HG02852 (cell line): ENCODE results near the gene BCO1.
A peak's percentile ranks its signal among the peaks of the same experiment; 100 is the strongest.

Experiments
- ATAC-seq: cut with Tn5 transposase; IDR thresholded peaks from one replicate; pipeline ENCODE4 v1.9.1; 2021; ENCODE audit warnings: mild to moderate bottlenecking, moderate library complexity; ENCODE audit not compliant: unreplicated experiment

The BCO1 gene

DNA sequence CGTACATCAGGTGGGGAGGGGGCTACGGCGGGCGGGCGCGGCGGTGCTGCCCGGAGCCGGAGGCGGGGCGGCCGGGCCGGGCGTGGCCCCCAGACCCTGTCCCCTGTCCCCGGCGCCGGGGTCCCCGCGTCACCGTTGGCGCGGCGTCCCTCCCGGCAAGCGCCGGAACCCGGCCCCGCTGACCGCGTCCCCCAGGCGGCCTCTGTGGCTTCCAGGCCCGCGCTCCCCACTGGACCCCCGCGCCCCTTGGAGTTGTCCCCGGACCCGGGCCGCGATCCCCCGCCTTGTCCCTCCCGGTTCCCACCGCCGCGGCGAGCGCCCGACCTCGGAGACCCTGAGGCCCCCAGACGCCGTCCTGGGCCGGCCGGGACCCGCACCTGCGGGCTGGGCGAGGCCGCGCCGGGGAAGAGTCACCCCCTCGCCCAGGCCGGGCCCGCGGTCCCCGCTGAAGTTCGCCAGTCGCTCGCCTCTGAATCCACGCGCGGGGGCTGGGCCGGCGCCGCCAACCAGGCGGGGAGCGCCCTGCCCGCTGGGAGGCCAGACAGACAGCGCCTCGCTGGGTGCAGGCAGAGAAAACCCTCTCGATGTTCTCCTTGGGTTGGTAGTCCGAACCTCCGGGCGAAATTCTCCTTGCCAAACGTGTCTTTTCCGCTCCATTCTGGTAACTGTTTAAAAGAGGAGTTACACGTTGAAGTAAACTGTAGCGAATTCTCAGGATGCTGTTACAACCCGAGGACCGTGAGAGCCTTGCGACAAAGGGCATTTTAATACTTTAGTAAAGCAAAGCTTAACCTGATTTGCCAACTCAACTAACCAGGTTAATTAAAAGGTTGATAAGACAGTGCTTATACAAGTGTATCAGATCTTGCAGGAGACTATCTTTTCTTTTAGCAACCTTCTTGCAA is 77.0 kb downstream of the BCO1 start:
- peak; percentile 33 for ATAC-seq

DNA sequence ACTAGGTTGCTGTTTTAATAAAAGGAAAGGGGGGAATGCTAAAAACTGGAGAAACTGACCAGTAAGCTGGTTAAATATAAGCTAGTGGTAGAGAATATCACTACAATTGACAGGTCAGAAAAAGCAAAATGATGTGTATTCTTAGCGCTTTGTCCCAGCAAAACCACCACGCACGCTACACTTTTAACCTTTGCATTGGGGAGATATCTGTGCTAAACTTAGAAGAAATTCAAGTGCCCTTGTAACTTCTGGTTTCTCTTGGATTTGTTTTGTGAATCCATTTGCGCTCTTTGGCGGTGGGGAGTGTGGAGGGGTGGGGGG is 77.6 kb downstream of the BCO1 start:
- ATAC-seq = no peak

DNA sequence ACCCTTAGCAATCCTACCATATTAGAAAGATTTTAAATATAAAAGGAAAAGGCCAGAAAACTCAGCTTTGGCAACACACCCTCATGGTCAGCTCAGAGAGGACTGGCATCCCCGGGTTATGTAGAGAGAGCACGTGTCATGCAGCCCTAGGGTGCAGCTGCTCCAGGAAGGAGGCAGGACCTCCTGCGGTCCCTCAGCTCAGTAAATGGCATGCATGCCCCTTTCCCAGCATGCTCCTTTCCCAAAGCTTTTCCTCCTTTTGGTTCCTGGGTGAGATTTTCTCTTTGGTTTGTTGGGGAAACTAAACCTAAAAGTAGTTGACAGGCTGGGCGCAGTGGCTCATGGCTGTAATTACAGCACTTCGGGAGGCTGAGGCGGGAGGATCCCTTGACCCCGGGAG is 80.2 kb downstream of the BCO1 start:
- ATAC-seq = no peak

DNA sequence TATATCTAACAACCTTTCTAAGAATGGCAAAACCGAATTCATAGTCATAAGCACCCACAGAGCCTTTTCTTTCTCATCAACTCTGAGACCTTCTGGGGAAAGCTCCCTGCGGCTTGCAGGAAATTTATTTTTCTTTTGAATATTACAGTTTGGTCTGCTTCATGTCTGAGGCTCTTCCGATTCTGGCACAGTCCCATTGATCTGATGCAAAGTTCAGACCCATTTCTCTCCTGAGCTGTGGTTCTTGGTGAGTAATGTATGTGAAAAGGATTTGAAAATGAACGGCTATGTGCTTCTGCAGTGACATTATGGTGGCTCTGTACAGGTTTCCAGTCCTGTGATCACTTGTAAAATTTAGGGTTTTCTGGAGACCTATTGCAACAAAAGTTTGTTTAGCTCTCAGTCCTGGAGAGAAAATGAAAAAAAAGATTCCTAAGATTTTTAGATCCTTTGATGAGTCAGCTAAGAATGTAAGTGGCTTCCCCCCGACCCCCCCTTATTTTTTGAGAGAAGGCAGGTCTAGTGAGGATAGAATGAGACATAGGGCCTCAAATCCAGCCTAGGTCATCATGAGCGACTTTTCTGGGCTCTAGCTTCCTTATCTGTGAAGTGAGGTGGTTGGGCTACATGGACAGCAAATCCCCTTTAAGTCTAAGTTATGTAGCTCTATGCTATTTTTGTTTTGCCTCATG is 80.9 kb downstream of the BCO1 start:
- no peak for ATAC-seq

DNA sequence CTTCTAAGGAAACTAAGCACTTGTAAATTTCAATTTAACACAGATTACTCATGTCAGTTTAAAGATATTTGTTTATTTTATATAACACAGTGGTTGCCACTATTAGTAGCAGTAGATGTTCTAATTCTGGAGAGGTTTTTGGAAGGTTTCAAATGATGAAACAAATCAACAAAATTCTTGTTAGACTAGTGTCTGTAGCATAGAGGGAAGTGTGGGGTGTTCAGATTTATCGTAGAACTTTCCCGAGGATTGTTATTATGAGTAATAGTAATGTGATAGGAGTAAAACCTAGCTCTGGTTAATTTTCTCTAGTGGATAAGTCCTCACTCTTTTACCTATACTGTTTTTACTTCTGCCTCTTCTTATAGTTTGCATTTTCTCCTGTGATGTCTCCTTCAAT is 82.5 kb downstream of the BCO1 start:
- ATAC-seq = no peak

DNA sequence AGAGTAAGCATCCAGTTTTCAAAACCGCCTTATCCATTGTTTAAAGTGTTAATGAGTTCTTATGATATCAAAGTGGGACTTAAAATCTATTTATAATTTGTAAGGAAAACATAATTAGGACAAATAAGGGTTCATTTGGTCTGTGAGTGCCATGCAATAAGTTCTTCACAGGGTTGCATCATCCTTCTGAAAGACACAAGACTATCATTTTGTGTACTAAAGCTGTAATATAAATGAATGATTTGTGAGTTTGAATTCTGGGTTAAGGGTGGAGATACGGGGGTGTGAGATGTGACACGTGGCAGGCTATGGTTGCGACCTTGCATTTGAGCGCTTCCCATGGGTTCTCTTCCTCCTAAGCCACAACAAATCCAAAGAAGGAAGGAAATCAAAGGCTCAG is 83.0 kb downstream of the BCO1 start:
- ATAC-seq = no peak

DNA sequence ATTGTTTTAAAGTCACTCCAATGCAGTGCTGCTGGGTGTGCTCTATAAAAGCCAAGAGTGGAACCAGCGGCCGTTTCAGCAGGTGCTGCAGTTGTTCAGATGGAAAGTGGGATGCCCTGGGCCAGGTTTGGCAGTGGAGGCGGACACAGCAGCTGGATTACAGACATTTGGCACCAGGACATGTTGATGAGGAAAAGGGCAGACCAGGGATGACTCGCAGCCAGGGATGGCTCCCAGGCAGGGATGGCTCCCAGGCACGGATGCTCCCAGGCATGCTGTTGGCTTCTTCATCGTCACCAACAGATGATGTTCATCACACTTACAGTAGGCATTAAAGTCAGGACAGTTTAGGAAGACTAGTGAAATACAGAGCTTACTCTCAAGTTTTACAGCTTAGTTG is 86.3 kb downstream of the BCO1 start:
- no peak for ATAC-seq

DNA sequence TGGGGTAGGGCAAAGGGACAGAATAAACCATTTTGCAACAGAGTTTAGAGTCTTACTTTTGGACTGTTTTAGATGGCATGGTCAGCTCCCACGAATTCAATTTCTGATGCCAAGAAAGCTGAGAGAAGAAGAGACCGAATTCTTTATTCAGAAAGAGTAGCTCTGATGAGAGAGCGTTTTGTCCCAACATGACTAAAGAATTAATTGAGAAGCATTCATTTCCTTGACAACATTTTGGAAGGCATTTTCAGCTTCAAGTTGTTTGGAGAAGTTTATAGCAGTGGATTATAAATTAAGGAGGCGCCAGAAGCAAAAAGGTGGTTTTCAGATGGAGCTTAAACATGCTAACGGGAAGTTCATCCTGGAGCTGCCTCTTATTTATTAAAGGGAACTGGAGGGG is 88.5 kb downstream of the BCO1 start:
- no peak for ATAC-seq

DNA sequence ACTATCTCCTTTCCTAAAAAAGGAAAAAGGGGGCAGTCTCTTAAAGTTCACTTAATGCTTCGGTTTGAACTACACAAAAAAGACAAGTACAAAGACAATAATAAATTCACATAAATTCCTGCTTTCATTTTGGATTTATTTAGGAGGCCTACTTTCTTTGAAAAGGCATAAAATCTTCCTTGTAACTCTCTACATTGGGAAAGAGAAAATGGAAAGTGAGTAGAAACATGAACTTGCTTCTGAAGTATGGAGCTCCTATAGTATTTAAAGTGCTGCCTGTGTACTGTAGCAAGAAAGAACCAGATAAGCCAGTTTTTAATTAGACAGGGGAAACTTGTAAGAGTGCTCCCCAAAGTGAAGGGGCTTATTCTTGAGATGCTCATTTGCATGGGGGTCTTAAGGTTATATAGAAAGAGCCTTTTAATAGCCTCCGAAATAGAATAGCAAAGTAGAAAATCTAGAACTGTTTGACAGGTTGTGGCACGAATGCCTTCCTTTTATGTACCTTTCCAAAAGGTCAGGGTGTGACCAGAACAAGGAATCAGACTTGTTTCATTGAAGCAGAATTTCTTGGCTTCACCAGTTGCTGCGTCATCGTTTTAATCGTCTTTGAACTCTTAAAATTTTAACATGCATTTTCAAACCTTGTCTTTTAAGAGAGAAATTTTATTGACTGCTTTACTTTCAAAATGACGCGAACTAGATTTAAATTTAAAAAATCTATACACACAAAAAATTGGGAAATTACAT is 89.1 kb downstream of the BCO1 start:
- ATAC-seq = no peak

DNA sequence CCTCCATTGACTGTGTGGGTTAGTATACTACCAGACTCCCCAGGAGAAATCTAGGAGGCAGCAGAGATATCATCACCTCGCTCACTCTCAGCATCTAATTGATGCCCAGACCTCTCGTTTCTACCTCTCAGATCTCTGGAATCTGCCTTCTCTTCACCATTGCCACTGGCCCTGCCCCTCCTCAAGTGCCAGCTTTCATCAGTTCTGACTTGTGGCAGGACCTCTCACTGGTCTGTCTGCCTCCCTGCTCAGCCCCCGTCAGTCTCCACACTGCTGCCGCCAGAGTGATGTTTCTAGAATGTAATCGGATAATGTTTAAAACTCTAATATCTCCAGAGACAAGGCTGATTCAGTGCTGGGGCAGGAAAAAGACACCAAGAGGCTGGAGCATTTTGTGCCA is 91.5 kb downstream of the BCO1 start:
- no peak for ATAC-seq

DNA sequence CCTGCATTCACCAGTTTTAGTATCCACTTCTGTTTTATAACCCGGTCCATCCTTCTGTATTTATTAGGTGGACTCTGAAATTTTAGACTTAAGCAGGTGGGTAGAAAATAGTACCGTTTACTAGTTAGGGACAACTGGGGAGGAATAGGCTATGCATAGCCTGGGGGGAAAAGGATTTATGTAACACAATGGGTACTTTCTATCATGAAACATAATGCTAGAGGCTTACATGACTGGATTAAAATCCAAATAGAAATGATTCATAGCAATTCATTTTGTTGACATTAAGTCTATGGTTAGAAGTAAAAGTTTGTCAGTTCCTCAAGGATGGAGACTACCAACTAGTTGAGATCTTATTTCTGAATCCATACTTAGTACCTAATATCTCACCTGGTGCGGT is 94.9 kb downstream of the BCO1 start:
- no peak for ATAC-seq

DNA sequence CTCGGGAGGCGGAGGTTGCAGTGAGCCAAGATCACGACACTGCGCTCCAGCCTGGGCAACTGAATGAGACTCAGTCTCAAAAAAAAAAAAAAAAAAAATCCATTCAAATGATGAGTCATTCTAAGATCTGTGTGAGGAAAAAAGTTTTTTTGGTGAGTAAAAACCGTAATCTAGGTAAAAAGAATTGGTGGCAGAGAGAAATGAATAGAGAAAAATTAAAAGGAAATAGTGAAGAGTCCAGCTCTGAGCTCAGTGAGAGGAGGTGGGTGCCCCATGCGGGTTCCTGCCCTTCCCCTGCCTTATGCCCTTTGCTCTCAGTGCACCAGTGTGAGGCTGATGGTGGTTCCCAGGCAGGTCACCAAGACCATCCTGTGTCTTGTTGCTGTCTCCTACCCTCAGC is 97.2 kb downstream of the BCO1 start:
- no peak for ATAC-seq

DNA sequence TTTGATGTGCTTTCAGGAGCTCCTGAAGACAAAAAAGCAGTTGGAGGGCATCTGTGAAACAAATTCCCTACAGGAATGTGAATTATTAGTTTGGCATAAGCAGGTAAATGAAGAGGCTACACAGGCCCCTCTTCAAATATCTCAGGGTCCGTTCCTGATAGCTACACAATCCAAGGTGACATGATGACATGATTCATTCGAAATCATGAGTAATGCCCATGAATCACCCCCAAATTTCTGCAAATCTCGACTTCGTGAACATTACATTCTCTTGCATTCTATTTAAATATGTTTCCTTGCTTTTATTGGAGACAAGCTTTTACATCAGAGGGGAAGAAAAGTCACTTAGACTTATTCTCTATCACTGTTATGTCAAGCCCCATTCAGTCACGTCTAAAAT is 98.6 kb downstream of the BCO1 start:
- no peak for ATAC-seq
